Endothelial cell of umbilical vein (primary cell): ENCODE measurements around the gene RBMS3. TPM values are rescaled to one million over a fixed set of nuclear protein-coding genes. Genes with fewer than 3 reads are reported as not detected.

Source experiments
- BruUV-seq: library from RNA; stranded (reverse); fragments of 400-500 nt; replicated peaks from 2 replicates; lab custom pipeline; 2021; lab: Mats Ljungman, UMichigan
- CTCF ChIA-PET: fragments of 300-600, 350-600 bp; sonication (Branson Sonifier 250); formaldehyde crosslinking; loops from one replicate; lab custom pipeline; 2021; ENCODE audit warnings: antibody characterized with exemption, inconsistent platforms; lab: Charles Lee
- POLR2A ChIA-PET: fragments of 300-600, 350-600 bp; sonication (Branson Sonifier 250); formaldehyde crosslinking; loops from one replicate; lab custom pipeline; 2021; ENCODE audit warnings: antibody characterized with exemption, inconsistent platforms; lab: Charles Lee
- DNase-seq: peaks from one replicate; pipeline ENCODE4 v3.0.0-alpha.2; 2011; ENCODE audit warnings: low read depth, low spot score
- FAIRE-seq: peaks from 2 replicates; lab custom pipeline; 2011; peaks lifted over from hg19 to GRCh38; lab: Jason Lieb, UNC
- H2AFZ ChIP-seq: 2 replicates; pipeline ENCODE4 v1.6.0; 2012; ENCODE audit warnings: low read depth, low read length, control low read depth, inconsistent platforms
- H3K27ac ChIP-seq: 2 replicates; pipeline ENCODE4 v1.5.1; 2011; ENCODE audit warnings: low read depth, mild to moderate bottlenecking, control low read depth, low read length, moderate library complexity; ENCODE audit not compliant: insufficient read depth
- H3K27me3 ChIP-seq, 2 experiments: 2 replicates each; pipeline versions ENCODE4 v1.6.0 to v1.6.1; 2011; ENCODE audit warnings: low read length in 2 of 2, mixed read lengths in 1 of 2; ENCODE audit not compliant: control insufficient read depth in 2 of 2, insufficient read depth in 2 of 2
- H3K36me3 ChIP-seq, 2 experiments: 2 replicates in 1 of 2; 3 replicates in 1 of 2; pipeline ENCODE4 v1.5.1; 2011; ENCODE audit warnings: low read length in 2 of 2, mild to moderate bottlenecking in 1 of 2, moderate library complexity in 1 of 2; ENCODE audit not compliant: control insufficient read depth in 2 of 2, insufficient read depth in 2 of 2; ENCODE audit errors: extremely low read depth in 1 of 2
- H3K4me1 ChIP-seq: 3 replicates; pipeline ENCODE4 v1.5.1; 2011; ENCODE audit warnings: mild to moderate bottlenecking, low read length; ENCODE audit not compliant: control insufficient read depth, insufficient read depth; ENCODE audit errors: extremely low read depth
- H3K4me2 ChIP-seq: 2 replicates; pipeline ENCODE4 v1.6.1; 2011; ENCODE audit warnings: low read length, control low read depth, mixed read lengths; ENCODE audit not compliant: insufficient read depth
- H3K4me3 ChIP-seq, 3 experiments: fragments of 200-600 bp in 1 of 3; sonication (generic), shearing (Covaris generic) in 1 of 3; replicated peaks in 1 of 3; 2 replicates each; pipeline ENCODE4 v1.5.1; 2011 to 2016; ENCODE audit warnings: control low read depth in 3 of 3, low read length in 3 of 3, mild to moderate bottlenecking in 2 of 3, inconsistent platforms in 1 of 3, low read depth in 1 of 3, moderate library complexity in 1 of 3; ENCODE audit not compliant: insufficient read depth in 1 of 3
- H3K79me2 ChIP-seq: 2 replicates; pipeline ENCODE4 v1.6.0; 2012; ENCODE audit warnings: low read length, inconsistent platforms; ENCODE audit not compliant: control insufficient read depth, insufficient read depth
- H3K9ac ChIP-seq: replicated peaks from 2 replicates; pipeline ENCODE3; 2011; ENCODE audit warnings: low read length, control low read depth; ENCODE audit not compliant: insufficient read depth; ENCODE audit errors: extremely low read depth
- H3K9me1 ChIP-seq: replicated peaks from 3 replicates; pipeline ENCODE4 v1.6.0; 2011; ENCODE audit warnings: mild to moderate bottlenecking, low read length; ENCODE audit not compliant: control insufficient read depth, insufficient read depth; ENCODE audit errors: extremely low read depth
- H3K9me3 ChIP-seq: replicated peaks from 2 replicates; pipeline ENCODE4 v1.5.1; 2012; ENCODE audit warnings: low read length, inconsistent platforms; ENCODE audit not compliant: control insufficient read depth, insufficient read depth
- H4K20me1 ChIP-seq: replicated peaks from 2 replicates; pipeline ENCODE3; 2011; ENCODE audit warnings: mild to moderate bottlenecking, low read length; ENCODE audit not compliant: control insufficient read depth, insufficient read depth; ENCODE audit errors: extremely low read depth
- CTCF ChIP-seq, 2 donors: IDR thresholded peaks; 1 replicate in 1 of 2; 2 replicates in 1 of 2; pipeline ENCODE4 v1.5.1; 2011; ENCODE audit warnings: low read length in 2 of 2, mild to moderate bottlenecking in 2 of 2, moderate library complexity in 2 of 2, control low read depth in 1 of 2, inconsistent platforms in 1 of 2, low read depth in 1 of 2; ENCODE audit not compliant: insufficient read depth in 1 of 2; ENCODE audit errors: extremely low read depth in 1 of 2
- EZH2 ChIP-seq: IDR thresholded peaks from 2 replicates; pipeline ENCODE4 v1.6.1; 2012; ENCODE audit warnings: borderline replicate concordance, low read depth, mild to moderate bottlenecking, moderate library complexity, low read length, inconsistent platforms; ENCODE audit not compliant: severe bottlenecking
- FOS ChIP-seq: IDR thresholded peaks from 2 replicates; pipeline ENCODE4 v1.6.1; 2011; ENCODE audit warnings: mild to moderate bottlenecking, low read length, moderate library complexity, borderline replicate concordance; ENCODE audit not compliant: insufficient read depth
- GATA2 ChIP-seq: IDR thresholded peaks from 2 replicates; pipeline ENCODE4 v1.7.0; 2011; ENCODE audit warnings: low read depth, mild to moderate bottlenecking, moderate library complexity, mixed read lengths, low read length; ENCODE audit not compliant: insufficient read length, insufficient read depth
- JUN ChIP-seq: IDR thresholded peaks from 2 replicates; pipeline ENCODE4 v1.6.1; 2011; ENCODE audit warnings: borderline replicate concordance, low read depth; ENCODE audit not compliant: insufficient read length, insufficient read depth
- MYC ChIP-seq: IDR thresholded peaks from one replicate; pipeline ENCODE4 v1.6.1; 2011; ENCODE audit warnings: mild to moderate bottlenecking, low read depth, low read length
- POLR2A ChIP-seq: IDR thresholded peaks from 2 replicates; pipeline ENCODE4 v1.6.1; 2012; ENCODE audit warnings: low read depth, mild to moderate bottlenecking, control low read depth, low read length
- POLR2AphosphoS5 ChIP-seq: IDR thresholded peaks from 2 replicates; pipeline ENCODE4 v1.6.1; 2012; ENCODE audit warnings: low read depth, mild to moderate bottlenecking, control low read depth, low read length, moderate library complexity; ENCODE audit not compliant: insufficient read depth
- dilution Hi-C: fragments of 300-500 bp; cut with MboI; formaldehyde crosslinking; loops from one replicate; pipeline ENCODE4 v1.15.0; 2019; ENCODE audit warnings: low sequenced_read_pairs; ENCODE audit not compliant: extremely low pct_ligation_motif_present
- intact Hi-C: fragments of 100-400 bp; cut with micrococcal nuclease; formaldehyde crosslinking; loops from one replicate; pipeline ENCODE4 v1.10.0; 2022
- polyA plus RNA-seq, 4 experiments: library from polyadenylated mRNA; depleted of rRNA in 3 of 4; stranded (reverse) in 3 of 4; unstranded in 1 of 4; fragments of >200 nt; gene quantifications; 2 replicates each; pipeline versions ENCODE4 v1.2.1 to v1.2.3, GENCODE V29; 2011 to 2012; ENCODE audit warnings: missing spikeins in 1 of 4
- total RNA-seq: library from RNA; stranded (reverse); gene quantifications from 2 replicates; pipeline ENCODE4 v1.2.3, GENCODE V29; 2021
- TF ChIP-seq, protein P1 (sequence below): IDR thresholded peaks from 2 replicates; pipeline ENCODE4 v1.6.1; 2011; ENCODE audit not compliant: insufficient read depth, insufficient read length

RBMS3 gene
- total and polyA plus RNA-seq, 2 donors (not counting 3 experiments of a cell fraction or from before 2014, with no cell fraction given): 13.6 to 42.3 TPM

- BruUV-seq: no TSS peak
- no peak for FAIRE-seq
These were observed 3.6 kb upstream of the RBMS3 start for GRCh38 chr3:29277249-29277648.

More at GRCh38 chr3:29277249-29277648, 3.6 kb upstream of the RBMS3 start:
- ChIA-PET POLR2A (no interaction called here), CTCF (interaction anchor here (0.9 kb wide), 1 partner anchor 361 kb away, joined by 3 read pairs; no protein-coding TSS in a partner anchor)
- Histone ChIP-seq H3K4me2 (no peak overlapping the region), H3K9me1 (no peaks in the 10 kb centered on the region), H2AFZ (no peak overlapping the region), H3K79me2 (peaks cover 9% of the 10 kb centered on the region), H3K9me3 (no peaks in the 10 kb centered on the region), H3K4me1 (peaks cover 19% of the 10 kb centered on the region), H3K27ac (no peak overlapping the region), H3K4me3 (no peak overlapping the region), H4K20me1 (no peaks in the 10 kb centered on the region), H3K9ac (no peak overlapping the region), H3K27me3 (no peaks in the 10 kb centered on the region), H3K36me3 (no peaks in the 10 kb centered on the region)
- no peak for DNase-seq
- TF ChIP-seq, protein P1, sequence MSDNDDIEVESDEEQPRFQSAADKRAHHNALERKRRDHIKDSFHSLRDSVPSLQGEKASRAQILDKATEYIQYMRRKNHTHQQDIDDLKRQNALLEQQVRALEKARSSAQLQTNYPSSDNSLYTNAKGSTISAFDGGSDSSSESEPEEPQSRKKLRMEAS: no peak
- no peak for TF ChIP-seq MYC
- TF ChIP-seq EZH2: no peak
- no peak for TF ChIP-seq POLR2AphosphoS5
- TF ChIP-seq FOS: no peak
- no peak for TF ChIP-seq JUN
- TF ChIP-seq GATA2: no peak
- TF ChIP-seq POLR2A: no peak
- no peak for TF ChIP-seq CTCF (IDR thresholded peaks at IDR 0.05; ENCODE audit: extremely low read depth in 1 of 2, insufficient read depth in 1 of 2, low read depth in 1 of 2, low read length in 2 of 2)
- intact Hi-C loops: no loop called here
- dilution Hi-C loops: no loop called here
